H1 (cell line): ENCODE results near the gene CBLC. TPM values are rescaled to one million over a fixed set of nuclear protein-coding genes. Genes with fewer than 3 reads are reported as not detected.

ENCODE experiments used
- CHD7 ChIP-seq: fragments of 300-600 bp; sonication (generic); IDR thresholded peaks from 2 replicates; pipeline ENCODE4 v1.7.1; 2012; ENCODE audit warnings: low read length, moderate library complexity, mild to moderate bottlenecking, inconsistent platforms; ENCODE audit not compliant: insufficient replicate concordance
- CREB1 ChIP-seq: IDR thresholded peaks from 2 replicates; pipeline ENCODE4 v1.6.1; 2012; ENCODE audit warnings: inconsistent platforms
- E2F6 ChIP-seq: IDR thresholded peaks from 2 replicates; pipeline ENCODE4 v1.6.1; 2012; ENCODE audit warnings: inconsistent platforms
- KDM4A ChIP-seq: IDR thresholded peaks from one replicate; pipeline ENCODE4 v1.7.1; 2012; ENCODE audit warnings: low read depth, mild to moderate bottlenecking, moderate library complexity, low read length, inconsistent platforms; ENCODE audit not compliant: severe bottlenecking
- MAFK ChIP-seq: IDR thresholded peaks from 2 replicates; pipeline ENCODE4 v1.6.1; 2012; ENCODE audit warnings: low read depth, mild to moderate bottlenecking, improper control_type of control experiment, low read length
- POU5F1 ChIP-seq: IDR thresholded peaks from 2 replicates; pipeline ENCODE4 v1.6.1; 2011; ENCODE audit warnings: low read depth, mild to moderate bottlenecking, low read length, moderate library complexity
- SAP30 ChIP-seq: fragments of 300-600 bp; sonication (generic); IDR thresholded peaks from 2 replicates; pipeline ENCODE4 v1.7.1; 2012; ENCODE audit warnings: low read length, moderate library complexity, mild to moderate bottlenecking, inconsistent platforms; ENCODE audit not compliant: insufficient read depth, insufficient replicate concordance
- SIN3A ChIP-seq, 2 experiments: IDR thresholded peaks in 1 of 2; conservative IDR thresholded peaks in 1 of 2; 2 replicates each; pipeline ENCODE4 v1.6.1; 2011 to 2012; ENCODE audit warnings: low read length in 2 of 2, improper control_type of control experiment in 1 of 2, low read depth in 1 of 2, mild to moderate bottlenecking in 1 of 2
- TAF7 ChIP-seq: optimal IDR thresholded peaks from 2 replicates; pipeline ENCODE3; 2011; ENCODE audit warnings: low read depth, mild to moderate bottlenecking, inconsistent platforms, low read length, moderate library complexity, borderline replicate concordance
- polyA plus RNA-seq, 7 experiments: library from polyadenylated mRNA; depleted of rRNA in 3 of 7; stranded (reverse) in 5 of 7; unstranded in 2 of 7; fragments of >200 nt in 5 of 7; fragments of 200-250 nt in 2 of 7; gene quantifications; 1 replicate in 5 of 7; 2 replicates in 1 of 7; 4 replicates in 1 of 7; pipeline versions ENCODE4 v1.2.1 to v1.2.3, GENCODE V29; 2011 to 2013; ENCODE audit warnings: missing spikeins in 2 of 7, mixed read lengths in 2 of 7
- total RNA-seq: library from RNA; stranded (reverse); fragmentation: NEBNext Ultra II Directional; extraction: Animal tissue kit (Norgen Biotek cat#: 25700); gene quantifications from 2 replicates; pipeline ENCODE4 v1.2.1, GENCODE V29; 2021

CBLC gene
- total and polyA plus RNA-seq, 2 of the 8 experiments (the other 6 are each of a cell fraction or from before 2014, with no cell fraction given), result 17.4 to 35.7 TPM

GRCh38 chr19:44848036-44848811, 70.5 kb downstream of the CBLC start (continued):
- TF ChIP-seq CHD7 (no peak), SIN3A (conservative IDR thresholded peaks at IDR 0.05 in 1 of 2, IDR thresholded peaks at IDR 0.05 in 1 of 2; ENCODE audit: low read depth in 1 of 2, low read length in 2 of 2) (peak; percentile 64 to 76; a peak in 3 of 4 replicates), E2F6 (peak; percentile 83), TAF7 (no peak), CREB1 (no peak), MAFK (no peak), KDM4A (no peak), SAP30 (no peak), POU5F1 (no peak)
